PC-3 (cell line): Measurements from ENCODE around the gene CDK2. TPM values are rescaled to one million over a fixed set of nuclear protein-coding genes. Genes with fewer than 3 reads are reported as not detected.

Source experiments
- ATAC-seq: fragments of 200-7000 bp; cut with Tn5 transposase; 2 replicates; pipeline ENCODE4 v1.9.1; 2020; ENCODE audit warnings: mild to moderate bottlenecking, moderate library complexity
- BruUV-seq: library from RNA; stranded (reverse); fragments of 400-500 nt; replicated peaks from 2 replicates; lab custom pipeline; 2021; lab: Mats Ljungman, UMichigan
- CTCF ChIA-PET: fragments of 300-600 bp; sonication (Branson Sonifier 250); formaldehyde crosslinking; loops from one replicate; lab custom pipeline; 2022; ENCODE audit warnings: antibody characterized with exemption; lab: Charles Lee
- POLR2A ChIA-PET: fragments of 300-600 bp; sonication (Branson Sonifier 250); formaldehyde crosslinking; loops from one replicate; lab custom pipeline; 2022; ENCODE audit warnings: antibody characterized with exemption; ENCODE audit not compliant: unreplicated experiment; lab: Charles Lee
- DNase-seq: peaks from one replicate; pipeline ENCODE4 v3.0.0-alpha.2; 2015
- H2AFZ ChIP-seq: fragments of 300-600 bp; sonication (generic); 2 replicates; pipeline ENCODE4 v1.6.0; 2016; ENCODE audit warnings: antibody characterized with exemption, low read length
- H3F3A ChIP-seq: fragments of 300-600 bp; sonication (generic); one replicate; pipeline ENCODE4 v1.6.0; 2017; ENCODE audit warnings: antibody characterized with exemption, low read length, control low read depth, mild to moderate bottlenecking; ENCODE audit not compliant: unreplicated experiment
- H3K27ac ChIP-seq: fragments of 300-600 bp; sonication (generic); 2 replicates; pipeline ENCODE4 v1.5.1; 2016; ENCODE audit warnings: mild to moderate bottlenecking, low read length
- H3K27me3 ChIP-seq: fragments of 300-600 bp; sonication (generic); 2 replicates; pipeline ENCODE4 v1.6.1; 2016; ENCODE audit warnings: low read length, mixed read lengths
- H3K36me3 ChIP-seq: fragments of 300-600 bp; sonication (generic); 2 replicates; pipeline ENCODE4 v1.6.1; 2016; ENCODE audit warnings: low read depth, mixed run types, low read length, mixed read lengths
- H3K4me1 ChIP-seq: fragments of 300-600 bp; sonication (generic); 2 replicates; pipeline ENCODE4 v1.5.1; 2016; ENCODE audit warnings: low read length; ENCODE audit not compliant: insufficient read depth
- H3K4me2 ChIP-seq: fragments of 300-600 bp; sonication (generic); 2 replicates; pipeline ENCODE4 v1.6.0; 2016; ENCODE audit warnings: low read length
- H3K4me3 ChIP-seq: fragments of 300-600 bp; sonication (generic); 2 replicates; pipeline ENCODE4 v1.5.1; 2016; ENCODE audit warnings: mild to moderate bottlenecking, low read length, mixed read lengths
- H3K79me2 ChIP-seq: fragments of 300-600 bp; sonication (generic); 2 replicates; pipeline ENCODE4 v1.6.1; 2017; ENCODE audit warnings: low read length, mixed read lengths
- H3K9ac ChIP-seq: fragments of 300-600 bp; sonication (generic); 2 replicates; pipeline ENCODE4 v1.6.0; 2016; ENCODE audit warnings: mild to moderate bottlenecking, low read length
- H3K9me2 ChIP-seq: fragments of 300-600 bp; sonication (generic); replicated peaks from 2 replicates; pipeline ENCODE4 v1.6.1; 2016; ENCODE audit warnings: mixed run types, low read length, mixed read lengths
- H3K9me3 ChIP-seq: fragments of 300-600 bp; sonication (generic); 2 replicates; pipeline ENCODE4 v1.6.1; 2016; ENCODE audit warnings: low read length, mixed read lengths
- H4K20me1 ChIP-seq: fragments of 300-600 bp; sonication (generic); 2 replicates; pipeline ENCODE4 v1.6.1; 2016; ENCODE audit warnings: low read length, mixed read lengths
- CTCF ChIP-seq: fragments of 300-600 bp; sonication (generic); conservative IDR thresholded peaks from 2 replicates; pipeline ENCODE4 v1.5.1; 2017; ENCODE audit warnings: antibody characterized with exemption, low read depth, mild to moderate bottlenecking, low read length
- EZH2 ChIP-seq: fragments of 300-600 bp; sonication (generic); IDR thresholded peaks from one replicate; pipeline ENCODE4 v1.6.1; 2017; ENCODE audit warnings: antibody characterized with exemption, mild to moderate bottlenecking, low read length; ENCODE audit not compliant: unreplicated experiment
- EZH2phosphoT487 ChIP-seq: fragments of 300-600 bp; sonication (generic); IDR thresholded peaks from 2 replicates; pipeline ENCODE4 v1.6.1; 2018; ENCODE audit warnings: mild to moderate bottlenecking, antibody characterized with exemption, low read length, borderline replicate concordance
- intact Hi-C: fragments of 100-400 bp; cut with micrococcal nuclease; formaldehyde crosslinking; loops from 2 replicates; pipeline ENCODE4 v1.9.0; 2023
- total RNA-seq: library from RNA; depleted of rRNA; stranded (reverse); fragments of >200 nt; gene quantifications from 2 replicates; pipeline ENCODE4 v1.2.3, GENCODE V29; 2014

Gene CDK2
- total RNA-seq, 1 experiment from 2014 or later, result 63.0 TPM

DNA sequence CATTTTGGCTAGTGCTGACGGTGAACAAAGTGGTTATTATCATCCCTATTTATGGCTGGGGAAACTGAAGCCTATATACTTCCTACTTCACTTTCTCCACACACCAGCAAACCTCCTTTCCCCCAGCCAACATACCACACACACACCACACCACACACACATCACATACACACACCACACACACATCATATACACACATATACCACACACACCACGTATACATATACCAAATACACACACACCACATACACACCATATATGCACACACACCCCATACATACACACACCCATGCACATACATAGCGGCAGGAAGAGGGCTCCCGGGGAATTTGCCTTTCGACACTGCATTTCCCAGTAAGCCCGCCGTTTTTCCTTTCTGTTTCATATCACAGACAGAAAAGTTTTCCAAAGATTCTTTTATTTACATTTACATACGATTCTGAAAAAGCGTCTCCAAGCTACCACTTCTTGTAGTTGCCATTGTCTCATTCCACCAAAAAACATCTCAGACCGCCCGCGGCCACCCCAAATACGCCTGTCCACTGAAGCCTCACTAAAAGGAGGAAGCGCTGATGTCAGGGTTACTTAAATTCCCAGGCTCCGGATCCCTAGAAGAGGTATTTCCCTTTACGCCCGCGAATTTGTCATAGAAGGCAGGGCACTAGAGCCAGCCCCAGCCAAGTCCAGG lies 6.4 kb downstream of the CDK2 start:
- H3K79me2 ChIP-seq, result peaks cover 52% of the 10 kb centered on the region
- H4K20me1 ChIP-seq, result no peaks in the 10 kb centered on the region
- H3K27me3 ChIP-seq, result no peaks in the 10 kb centered on the region
- TF ChIP-seq EZH2 (no peak), EZH2phosphoT487 (no peak), CTCF (no peak)
- ATAC-seq (peak; percentile 5; the same call in 1 of the 2 replicates), DNase-seq (no peak)
- TSS peak; percentile 97 for BruUV-seq
- no peaks in the 10 kb centered on the region for H3K9me3 ChIP-seq
- intact Hi-C loops, result loop anchor here (1.0 to 2.0 kb wide), 3 partner anchors 23 to 234 kb away; partner anchors contain the start of gene RPS26
- peaks cover 30% of the 10 kb centered on the region for H3K4me1 ChIP-seq
- H3K27ac ChIP-seq, result peak overlapping the region; percentile 78
- H3F3A ChIP-seq, result peaks cover 5% of the 10 kb centered on the region
- peak overlapping the region; percentile 88 for H3K4me2 ChIP-seq
- H3K4me3 ChIP-seq, result peak overlapping the region; percentile 76
- H3K36me3 ChIP-seq, result 0 out of 2 replicates have a peak, but pooled peaks cover 2% of the 10 kb centered on the region
- H3K9ac ChIP-seq, result peak overlapping the region; percentile 70
- ChIA-PET CTCF (interaction anchor here (0.6 to 1.6 kb wide), 5 partner anchors 23 to 1600 kb away, joined by 3 to 9 read pairs (median 6); partner anchors contain the start of gene SUOX), POLR2A (interaction anchor here (0.5 to 2.2 kb wide), 11 partner anchors 15 to 476 kb away, joined by 3 to 13 read pairs (median 5); partner anchors contain the start of genes DNAJC14, ORMDL2, PA2G4 and SARNP)
- no peaks in the 10 kb centered on the region for H3K9me2 ChIP-seq
- peak overlapping the region; percentile 78 for H2AFZ ChIP-seq

DNA sequence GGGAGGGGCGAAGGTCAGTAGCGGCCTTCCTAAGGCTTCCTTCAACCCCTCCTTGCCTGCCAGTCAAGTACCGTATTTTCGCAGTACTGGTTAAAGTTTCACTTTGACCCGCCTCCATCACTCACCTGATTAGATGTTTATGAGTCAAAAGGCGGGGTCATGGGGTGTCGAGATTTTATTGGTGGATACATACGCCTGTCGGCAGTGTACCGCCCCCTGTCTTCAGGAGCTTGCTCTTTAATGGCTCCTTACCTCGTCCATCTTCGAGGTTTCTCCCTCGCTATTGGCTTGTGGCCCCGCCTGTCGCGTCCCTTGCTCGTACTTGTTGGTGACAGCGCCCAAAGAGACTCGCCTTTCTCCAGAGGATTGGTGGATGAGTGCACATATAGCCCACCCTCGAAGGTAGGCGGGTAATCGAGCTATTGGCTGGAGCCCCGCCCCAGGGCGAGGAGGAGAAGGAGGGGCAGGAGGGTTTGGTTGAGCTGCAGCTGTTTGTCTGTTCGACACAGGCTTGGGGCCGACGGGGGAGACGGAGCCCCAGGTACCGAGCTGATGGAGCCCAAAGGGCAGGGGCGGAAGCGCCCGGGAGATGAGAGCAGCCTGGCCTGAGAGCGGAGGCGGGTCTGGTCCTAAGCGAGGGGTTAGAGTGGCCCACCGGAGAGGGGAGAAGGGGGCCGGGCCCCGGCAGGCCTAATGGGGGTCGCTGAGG lies 7.1 kb downstream of the CDK2 start, which contains the start of gene RAB5B:
Gene RAB5B (plus strand): TSS at position 480 of the 709 bp plus-strand sequence. CDS start 12,883 bp downstream, outside the sequence.
- Histone ChIP-seq H4K20me1 (no peaks in the 10 kb centered on the region), H3K27ac (peak within 1 kb of the TSS; percentile 78), H3K4me2 (peak within 1 kb of the TSS; percentile 89), H2AFZ (peak within 1 kb of the TSS; percentile 91), H3K9me2 (no peaks in the 10 kb centered on the region), H3K9me3 (no peaks in the 10 kb centered on the region), H3K4me1 (peaks cover 24% of the 10 kb centered on the region), H3K4me3 (peak within 1 kb of the TSS; percentile 93), H3K36me3 (0 out of 2 replicates have a peak, but pooled peaks cover 2% of the 10 kb centered on the region), H3K27me3 (no peaks in the 10 kb centered on the region), H3K79me2 (peaks cover 45% of the 10 kb centered on the region), H3F3A (peaks cover 5% of the 10 kb centered on the region), H3K9ac (peak within 1 kb of the TSS; percentile 95)
- ATAC-seq (peak; percentile 93), DNase-seq (peak; percentile 100)
- ChIA-PET POLR2A (interaction anchor here (0.5 to 2.2 kb wide), 14 partner anchors 13 to 475 kb away, joined by 3 to 13 read pairs (median 6); partner anchors contain the start of genes DNAJC14, ORMDL2, PA2G4 and SARNP), CTCF (interaction anchor here (0.6 to 1.6 kb wide), 7 partner anchors 17 to 1601 kb away, joined by 3 to 9 read pairs (median 5); partner anchors contain the start of gene SUOX)
- TF ChIP-seq CTCF, result no peak
- no peak for TF ChIP-seq EZH2phosphoT487
- TF ChIP-seq EZH2, result no peak
- intact Hi-C loops, result loop anchor here (1.0 to 2.0 kb wide), 4 partner anchors 9 to 234 kb away; partner anchors contain the start of gene RPS26
- no TSS peak for BruUV-seq
